ENCODE measurements around the gene UBE2D4.

GRCh38 chr7:43878867-43879266, 47.4 kb upstream of the UBE2D4 start:
- TF ChIP-seq CTCF (IDR thresholded peaks at IDR 0.05) (no peak), EZH2 (IDR thresholded peaks at IDR 0.05; ENCODE audit: borderline replicate concordance, insufficient read depth, low read depth, low read length, poor library complexity, severe bottlenecking) (no peak)

Data from B cell (primary cell).